SK-N-SH treated with all-trans-retinoic acid at 6 μM for 48 hours (cell line): ENCODE measurements around the gene SCD5.
A peak's percentile ranks its signal among the peaks of the same experiment; 100 is the strongest.

Experiments used
- ATAC-seq: fragments of 200-7000 bp; cut with Tn5 transposase; 3 replicates; pipeline ENCODE4 v1.9.1; 2020; ENCODE audit warnings: mild to moderate bottlenecking, moderate library complexity
- ARNTL ChIP-seq: fragments of 450-650 bp; formaldehyde crosslinking; IDR thresholded peaks from 2 replicates; pipeline ENCODE4 v1.5.0; 2020; ENCODE audit warnings: low read depth, mild to moderate bottlenecking, moderate library complexity, borderline replicate concordance
- BACH2 ChIP-seq: fragments of 250-450 bp; sonication (Bioruptor Pico); IDR thresholded peaks from 2 replicates; pipeline ENCODE4 v1.9.0; 2021; ENCODE audit warnings: mild to moderate bottlenecking, borderline replicate concordance
- CSDC2 ChIP-seq: fragments of 250-450 bp; sonication (Bioruptor Pico); IDR thresholded peaks from 2 replicates; pipeline ENCODE4 v1.5.0; 2020; ENCODE audit warnings: mild to moderate bottlenecking, moderate library complexity
- ESRRG ChIP-seq: fragments of 250-450 bp; sonication (Bioruptor Pico); IDR thresholded peaks from 2 replicates; pipeline ENCODE4 v1.6.1; 2021; ENCODE audit warnings: mild to moderate bottlenecking
- GLIS3 ChIP-seq: fragments of 250-450 bp; sonication (Bioruptor Pico); IDR thresholded peaks from 2 replicates; pipeline ENCODE4 v1.5.0; 2020; ENCODE audit warnings: mild to moderate bottlenecking, moderate library complexity
- ISL1 ChIP-seq: fragments of 250-450 bp; sonication (Bioruptor Pico); IDR thresholded peaks from 2 replicates; pipeline ENCODE4 v2.1.2; 2022; ENCODE audit warnings: mild to moderate bottlenecking, moderate library complexity
- OSR1 ChIP-seq: fragments of 250-450 bp; sonication (Bioruptor Pico); IDR thresholded peaks from 2 replicates; pipeline ENCODE4 v1.8.0; 2022; ENCODE audit warnings: moderate library complexity, mild to moderate bottlenecking, inconsistent platforms
- RARB ChIP-seq: fragments of 250-450 bp; sonication (Bioruptor Pico); IDR thresholded peaks from 2 replicates; pipeline ENCODE4 v1.8.0; 2021; ENCODE audit warnings: mild to moderate bottlenecking, moderate library complexity
- SNAI2 ChIP-seq: fragments of 250-450 bp; sonication (Bioruptor Pico); IDR thresholded peaks from 2 replicates; pipeline ENCODE4 v1.5.0; 2020; ENCODE audit warnings: mild to moderate bottlenecking, moderate library complexity
- TCF4 ChIP-seq: fragments of 250-450 bp; sonication (Bioruptor Pico); IDR thresholded peaks from 2 replicates; pipeline ENCODE4 v1.8.0; 2021; ENCODE audit warnings: mild to moderate bottlenecking, moderate library complexity, borderline replicate concordance
- TOX ChIP-seq: fragments of 250-450 bp; sonication (Bioruptor Pico); IDR thresholded peaks from 2 replicates; pipeline ENCODE4 v1.8.0; 2021; ENCODE audit warnings: mild to moderate bottlenecking, moderate library complexity, borderline replicate concordance
- ZC3H10 ChIP-seq: fragments of 250-450 bp; sonication (Bioruptor Pico); IDR thresholded peaks from 2 replicates; pipeline ENCODE4 v1.5.1; 2021; ENCODE audit warnings: mild to moderate bottlenecking, moderate library complexity
- ZFP3 ChIP-seq: fragments of 250-450 bp; sonication (Bioruptor Pico); IDR thresholded peaks from 2 replicates; pipeline ENCODE4 v1.5.0; 2020; ENCODE audit warnings: mild to moderate bottlenecking, moderate library complexity
- ZFP30 ChIP-seq: fragments of 450-650 bp; formaldehyde crosslinking; IDR thresholded peaks from 2 replicates; pipeline ENCODE4 v1.5.0; 2022; ENCODE audit warnings: mild to moderate bottlenecking, moderate library complexity
- ZNF565 ChIP-seq: fragments of 450-650 bp; formaldehyde crosslinking; conservative IDR thresholded peaks from 2 replicates; pipeline ENCODE4 v1.5.0; 2020; ENCODE audit warnings: low read depth, mild to moderate bottlenecking, moderate library complexity
- ZNF70 ChIP-seq: fragments of 450-650 bp; formaldehyde crosslinking; IDR thresholded peaks from 2 replicates; pipeline ENCODE4 v1.5.0; 2020; ENCODE audit warnings: mild to moderate bottlenecking, moderate library complexity
- TF ChIP-seq, protein P1 (sequence below): fragments of 250-450 bp; sonication (Bioruptor Pico); IDR thresholded peaks from 2 replicates; pipeline ENCODE4 v1.5.1; 2020; ENCODE audit warnings: low read depth, mild to moderate bottlenecking, moderate library complexity
- TF ChIP-seq, protein P2 (sequence below): fragments of 250-450 bp; sonication (Bioruptor Pico); IDR thresholded peaks from 2 replicates; pipeline ENCODE4 v1.8.0; 2021; ENCODE audit warnings: low read depth, mild to moderate bottlenecking, moderate library complexity, borderline replicate concordance
- TF ChIP-seq, protein P3 (sequence below): fragments of 250-450 bp; sonication (Bioruptor Pico); IDR thresholded peaks from 2 replicates; pipeline ENCODE4 v1.5.0; 2020; ENCODE audit warnings: mild to moderate bottlenecking, moderate library complexity
- TF ChIP-seq, protein P4 (sequence below): fragments of 250-450 bp; sonication (Bioruptor Pico); IDR thresholded peaks from 2 replicates; pipeline ENCODE4 v1.5.1; 2021; ENCODE audit warnings: mild to moderate bottlenecking, moderate library complexity

The SCD5 gene

DNA sequence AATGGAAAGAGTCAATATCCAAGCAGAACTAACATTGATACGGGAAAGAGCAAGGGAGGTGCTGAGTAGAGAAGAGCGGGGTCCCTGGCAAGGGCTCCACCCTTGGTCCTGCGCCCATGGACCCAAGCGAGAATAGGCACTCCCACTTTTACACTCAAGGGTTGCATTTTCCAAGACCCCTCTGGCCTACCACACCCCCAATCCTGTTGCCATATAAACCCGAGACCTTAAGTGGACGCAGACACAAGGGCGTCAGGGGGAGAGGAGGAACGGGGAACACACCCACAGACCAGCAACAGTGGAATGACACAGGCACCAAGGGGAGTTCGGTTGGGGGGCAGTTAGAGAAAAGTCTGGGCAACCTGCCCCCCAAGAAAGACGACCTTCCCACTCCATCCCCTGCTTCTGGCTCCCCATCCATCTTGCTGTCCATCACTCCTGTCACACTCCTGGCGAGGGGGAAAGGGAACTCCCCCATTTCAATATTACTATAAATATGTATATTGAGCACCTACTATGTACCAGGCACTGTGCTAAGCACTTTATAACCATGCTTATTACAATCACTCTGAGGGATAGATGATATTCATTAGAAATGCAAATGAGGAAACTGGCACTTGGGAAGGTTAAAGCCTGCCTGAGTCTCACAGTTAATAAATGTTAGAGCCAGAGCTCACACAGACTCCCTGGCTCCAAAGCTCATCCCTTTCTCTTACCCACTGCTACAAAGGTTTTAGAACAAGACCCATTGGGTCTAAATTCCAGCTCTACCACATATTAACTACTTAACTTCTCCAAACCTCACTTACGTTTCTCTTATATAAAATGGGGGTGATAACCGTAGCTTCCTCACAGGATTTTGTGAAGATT lies 51.7 kb downstream of the SCD5 start:
- ATAC-seq, result no peak
- TF ChIP-seq GLIS3 (no peak), BACH2 (no peak), TCF4 (CRISPR knock-in tag) (no peak), ZC3H10 (no peak), ZNF70 (CRISPR knock-in tag) (no peak), RARB (CRISPR knock-in tag) (no peak), SNAI2 (no peak)
- TF ChIP-seq, protein P1, sequence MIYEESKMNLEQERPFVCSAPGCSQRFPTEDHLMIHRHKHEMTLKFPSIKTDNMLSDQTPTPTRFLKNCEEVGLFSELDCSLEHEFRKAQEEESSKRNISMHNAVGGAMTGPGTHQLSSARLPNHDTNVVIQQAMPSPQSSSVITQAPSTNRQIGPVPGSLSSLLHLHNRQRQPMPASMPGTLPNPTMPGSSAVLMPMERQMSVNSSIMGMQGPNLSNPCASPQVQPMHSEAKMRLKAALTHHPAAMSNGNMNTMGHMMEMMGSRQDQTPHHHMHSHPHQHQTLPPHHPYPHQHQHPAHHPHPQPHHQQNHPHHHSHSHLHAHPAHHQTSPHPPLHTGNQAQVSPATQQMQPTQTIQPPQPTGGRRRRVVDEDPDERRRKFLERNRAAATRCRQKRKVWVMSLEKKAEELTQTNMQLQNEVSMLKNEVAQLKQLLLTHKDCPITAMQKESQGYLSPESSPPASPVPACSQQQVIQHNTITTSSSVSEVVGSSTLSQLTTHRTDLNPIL, result no peak
- TF ChIP-seq, protein P2, sequence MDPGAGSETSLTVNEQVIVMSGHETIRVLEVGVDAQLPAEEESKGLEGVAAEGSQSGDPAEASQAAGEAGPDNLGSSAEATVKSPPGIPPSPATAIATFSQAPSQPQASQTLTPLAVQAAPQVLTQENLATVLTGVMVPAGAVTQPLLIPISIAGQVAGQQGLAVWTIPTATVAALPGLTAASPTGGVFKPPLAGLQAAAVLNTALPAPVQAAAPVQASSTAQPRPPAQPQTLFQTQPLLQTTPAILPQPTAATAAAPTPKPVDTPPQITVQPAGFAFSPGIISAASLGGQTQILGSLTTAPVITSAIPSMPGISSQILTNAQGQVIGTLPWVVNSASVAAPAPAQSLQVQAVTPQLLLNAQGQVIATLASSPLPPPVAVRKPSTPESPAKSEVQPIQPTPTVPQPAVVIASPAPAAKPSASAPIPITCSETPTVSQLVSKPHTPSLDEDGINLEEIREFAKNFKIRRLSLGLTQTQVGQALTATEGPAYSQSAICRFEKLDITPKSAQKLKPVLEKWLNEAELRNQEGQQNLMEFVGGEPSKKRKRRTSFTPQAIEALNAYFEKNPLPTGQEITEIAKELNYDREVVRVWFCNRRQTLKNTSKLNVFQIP (CRISPR knock-in tag), result no peak
- TF ChIP-seq, protein P3, sequence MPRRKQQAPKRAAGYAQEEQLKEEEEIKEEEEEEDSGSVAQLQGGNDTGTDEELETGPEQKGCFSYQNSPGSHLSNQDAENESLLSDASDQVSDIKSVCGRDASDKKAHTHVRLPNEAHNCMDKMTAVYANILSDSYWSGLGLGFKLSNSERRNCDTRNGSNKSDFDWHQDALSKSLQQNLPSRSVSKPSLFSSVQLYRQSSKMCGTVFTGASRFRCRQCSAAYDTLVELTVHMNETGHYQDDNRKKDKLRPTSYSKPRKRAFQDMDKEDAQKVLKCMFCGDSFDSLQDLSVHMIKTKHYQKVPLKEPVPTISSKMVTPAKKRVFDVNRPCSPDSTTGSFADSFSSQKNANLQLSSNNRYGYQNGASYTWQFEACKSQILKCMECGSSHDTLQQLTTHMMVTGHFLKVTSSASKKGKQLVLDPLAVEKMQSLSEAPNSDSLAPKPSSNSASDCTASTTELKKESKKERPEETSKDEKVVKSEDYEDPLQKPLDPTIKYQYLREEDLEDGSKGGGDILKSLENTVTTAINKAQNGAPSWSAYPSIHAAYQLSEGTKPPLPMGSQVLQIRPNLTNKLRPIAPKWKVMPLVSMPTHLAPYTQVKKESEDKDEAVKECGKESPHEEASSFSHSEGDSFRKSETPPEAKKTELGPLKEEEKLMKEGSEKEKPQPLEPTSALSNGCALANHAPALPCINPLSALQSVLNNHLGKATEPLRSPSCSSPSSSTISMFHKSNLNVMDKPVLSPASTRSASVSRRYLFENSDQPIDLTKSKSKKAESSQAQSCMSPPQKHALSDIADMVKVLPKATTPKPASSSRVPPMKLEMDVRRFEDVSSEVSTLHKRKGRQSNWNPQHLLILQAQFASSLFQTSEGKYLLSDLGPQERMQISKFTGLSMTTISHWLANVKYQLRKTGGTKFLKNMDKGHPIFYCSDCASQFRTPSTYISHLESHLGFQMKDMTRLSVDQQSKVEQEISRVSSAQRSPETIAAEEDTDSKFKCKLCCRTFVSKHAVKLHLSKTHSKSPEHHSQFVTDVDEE (CRISPR knock-in tag), result no peak
- TF ChIP-seq, protein P4, sequence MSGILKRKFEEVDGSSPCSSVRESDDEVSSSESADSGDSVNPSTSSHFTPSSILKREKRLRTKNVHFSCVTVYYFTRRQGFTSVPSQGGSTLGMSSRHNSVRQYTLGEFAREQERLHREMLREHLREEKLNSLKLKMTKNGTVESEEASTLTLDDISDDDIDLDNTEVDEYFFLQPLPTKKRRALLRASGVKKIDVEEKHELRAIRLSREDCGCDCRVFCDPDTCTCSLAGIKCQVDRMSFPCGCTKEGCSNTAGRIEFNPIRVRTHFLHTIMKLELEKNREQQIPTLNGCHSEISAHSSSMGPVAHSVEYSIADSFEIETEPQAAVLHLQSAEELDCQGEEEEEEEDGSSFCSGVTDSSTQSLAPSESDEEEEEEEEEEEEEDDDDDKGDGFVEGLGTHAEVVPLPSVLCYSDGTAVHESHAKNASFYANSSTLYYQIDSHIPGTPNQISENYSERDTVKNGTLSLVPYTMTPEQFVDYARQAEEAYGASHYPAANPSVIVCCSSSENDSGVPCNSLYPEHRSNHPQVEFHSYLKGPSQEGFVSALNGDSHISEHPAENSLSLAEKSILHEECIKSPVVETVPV, result no peak

DNA sequence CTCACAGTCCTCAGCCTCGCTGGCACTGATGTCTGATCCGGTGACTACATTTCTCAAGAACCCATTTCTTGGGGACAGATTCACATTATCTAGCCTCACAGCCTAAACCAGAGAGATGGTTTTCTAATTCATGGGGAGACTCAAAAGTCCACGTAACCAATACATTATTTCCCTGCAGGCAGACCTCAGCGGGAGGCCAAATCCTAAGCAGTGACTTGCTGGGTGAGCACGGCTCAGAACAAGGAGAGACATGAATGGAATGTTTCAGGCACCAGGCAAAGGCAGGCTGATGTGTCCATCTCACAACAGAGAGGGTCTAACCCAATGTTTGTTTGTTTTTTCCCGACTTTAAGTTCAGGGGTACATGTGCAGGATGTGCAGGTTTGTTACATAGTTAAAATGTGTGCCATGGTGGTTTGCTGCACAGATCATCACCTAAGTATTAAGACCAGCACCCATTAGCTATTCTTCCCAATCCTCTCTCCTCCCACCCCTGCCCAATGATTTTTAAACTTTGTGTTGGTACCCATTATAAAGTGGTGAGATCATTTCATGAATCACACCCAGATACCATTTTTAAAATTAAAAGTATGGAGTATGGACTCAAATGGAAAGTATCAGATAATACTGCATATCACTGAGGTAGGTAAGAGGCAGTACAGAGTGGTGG lies 53.3 kb downstream of the SCD5 start:
- TF ChIP-seq ZFP3 (CRISPR knock-in tag), result no peak
- no peak for TF ChIP-seq TOX
- no peak for TF ChIP-seq ISL1 (CRISPR knock-in tag)
- TF ChIP-seq, protein P2 (CRISPR knock-in tag), result no peak
- no peak for TF ChIP-seq OSR1
- TF ChIP-seq BACH2, result no peak
- no peak for TF ChIP-seq CSDC2 (CRISPR knock-in tag)
- no peak for TF ChIP-seq ZFP30 (CRISPR knock-in tag)
- TF ChIP-seq RARB (CRISPR knock-in tag), result no peak
- TF ChIP-seq, protein P4, result no peak
- TF ChIP-seq ESRRG, result no peak
- no peak for TF ChIP-seq ARNTL (CRISPR knock-in tag)
- TF ChIP-seq ZNF565, result no peak
- ATAC-seq, result peak; percentile 88
